ENCODE measurements around the gene MYO7A. TPM values are rescaled to one million over a fixed set of nuclear protein-coding genes. Genes with fewer than 3 reads are reported as not detected.

Gene MYO7A
- total RNA-seq, 1 experiment from 2014 or later, result 2.5 TPM

DNA sequence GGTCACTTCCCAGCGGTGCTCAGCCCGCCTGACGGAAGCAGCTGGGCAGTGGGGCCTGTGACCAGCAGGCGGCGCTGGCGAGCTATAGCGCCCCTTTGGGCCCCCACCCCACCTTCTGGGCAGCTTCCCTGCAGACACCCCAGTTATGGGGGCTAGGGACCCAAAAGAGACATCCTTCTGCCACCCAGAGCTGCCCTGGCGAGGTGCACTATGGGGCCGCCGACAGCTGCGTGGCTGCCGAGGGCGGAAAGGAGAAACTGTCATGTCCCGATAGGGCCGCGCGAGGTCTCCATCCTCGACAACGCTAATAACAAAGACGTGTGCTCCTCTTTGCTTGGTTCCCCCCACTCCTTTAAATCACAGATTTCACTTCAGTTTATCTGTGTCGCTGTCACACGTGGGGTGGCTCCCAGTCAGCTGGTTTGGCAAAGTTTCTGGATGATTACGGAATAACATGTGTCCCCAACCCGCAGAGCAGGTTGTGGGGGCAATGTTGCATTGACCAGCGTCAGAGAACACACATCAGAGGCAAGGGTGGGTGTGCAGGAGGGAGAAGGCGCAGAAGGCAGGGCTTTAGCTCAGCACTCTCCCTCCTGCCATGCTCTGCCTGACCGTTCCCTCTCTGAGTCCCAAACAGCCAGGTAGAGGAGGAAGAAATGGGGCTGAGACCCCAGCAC is 673 bp upstream of the MYO7A start (continued):
- TF ChIP-seq RORB (CRISPR knock-in tag; IDR thresholded peaks at IDR 0.05) (no peak), RELA (CRISPR knock-in tag; IDR thresholded peaks at IDR 0.05; ENCODE audit: borderline replicate concordance) (no peak)
- TF ChIP-seq, protein P1, sequence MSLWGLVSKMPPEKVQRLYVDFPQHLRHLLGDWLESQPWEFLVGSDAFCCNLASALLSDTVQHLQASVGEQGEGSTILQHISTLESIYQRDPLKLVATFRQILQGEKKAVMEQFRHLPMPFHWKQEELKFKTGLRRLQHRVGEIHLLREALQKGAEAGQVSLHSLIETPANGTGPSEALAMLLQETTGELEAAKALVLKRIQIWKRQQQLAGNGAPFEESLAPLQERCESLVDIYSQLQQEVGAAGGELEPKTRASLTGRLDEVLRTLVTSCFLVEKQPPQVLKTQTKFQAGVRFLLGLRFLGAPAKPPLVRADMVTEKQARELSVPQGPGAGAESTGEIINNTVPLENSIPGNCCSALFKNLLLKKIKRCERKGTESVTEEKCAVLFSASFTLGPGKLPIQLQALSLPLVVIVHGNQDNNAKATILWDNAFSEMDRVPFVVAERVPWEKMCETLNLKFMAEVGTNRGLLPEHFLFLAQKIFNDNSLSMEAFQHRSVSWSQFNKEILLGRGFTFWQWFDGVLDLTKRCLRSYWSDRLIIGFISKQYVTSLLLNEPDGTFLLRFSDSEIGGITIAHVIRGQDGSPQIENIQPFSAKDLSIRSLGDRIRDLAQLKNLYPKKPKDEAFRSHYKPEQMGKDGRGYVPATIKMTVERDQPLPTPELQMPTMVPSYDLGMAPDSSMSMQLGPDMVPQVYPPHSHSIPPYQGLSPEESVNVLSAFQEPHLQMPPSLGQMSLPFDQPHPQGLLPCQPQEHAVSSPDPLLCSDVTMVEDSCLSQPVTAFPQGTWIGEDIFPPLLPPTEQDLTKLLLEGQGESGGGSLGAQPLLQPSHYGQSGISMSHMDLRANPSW (CRISPR knock-in tag; conservative IDR thresholded peaks at IDR 0.05; ENCODE audit: low read depth), result no peak
- TF ChIP-seq, protein P2, sequence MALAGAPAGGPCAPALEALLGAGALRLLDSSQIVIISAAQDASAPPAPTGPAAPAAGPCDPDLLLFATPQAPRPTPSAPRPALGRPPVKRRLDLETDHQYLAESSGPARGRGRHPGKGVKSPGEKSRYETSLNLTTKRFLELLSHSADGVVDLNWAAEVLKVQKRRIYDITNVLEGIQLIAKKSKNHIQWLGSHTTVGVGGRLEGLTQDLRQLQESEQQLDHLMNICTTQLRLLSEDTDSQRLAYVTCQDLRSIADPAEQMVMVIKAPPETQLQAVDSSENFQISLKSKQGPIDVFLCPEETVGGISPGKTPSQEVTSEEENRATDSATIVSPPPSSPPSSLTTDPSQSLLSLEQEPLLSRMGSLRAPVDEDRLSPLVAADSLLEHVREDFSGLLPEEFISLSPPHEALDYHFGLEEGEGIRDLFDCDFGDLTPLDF (CRISPR knock-in tag; IDR thresholded peaks at IDR 0.05), result no peak
- TF ChIP-seq, protein P3, sequence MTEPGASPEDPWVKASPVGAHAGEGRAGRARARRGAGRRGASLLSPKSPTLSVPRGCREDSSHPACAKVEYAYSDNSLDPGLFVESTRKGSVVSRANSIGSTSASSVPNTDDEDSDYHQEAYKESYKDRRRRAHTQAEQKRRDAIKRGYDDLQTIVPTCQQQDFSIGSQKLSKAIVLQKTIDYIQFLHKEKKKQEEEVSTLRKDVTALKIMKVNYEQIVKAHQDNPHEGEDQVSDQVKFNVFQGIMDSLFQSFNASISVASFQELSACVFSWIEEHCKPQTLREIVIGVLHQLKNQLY (CRISPR knock-in tag; IDR thresholded peaks at IDR 0.05), result peak; percentile 63; the same call in 1 of the 2 replicates
- TF ChIP-seq, protein P4, sequence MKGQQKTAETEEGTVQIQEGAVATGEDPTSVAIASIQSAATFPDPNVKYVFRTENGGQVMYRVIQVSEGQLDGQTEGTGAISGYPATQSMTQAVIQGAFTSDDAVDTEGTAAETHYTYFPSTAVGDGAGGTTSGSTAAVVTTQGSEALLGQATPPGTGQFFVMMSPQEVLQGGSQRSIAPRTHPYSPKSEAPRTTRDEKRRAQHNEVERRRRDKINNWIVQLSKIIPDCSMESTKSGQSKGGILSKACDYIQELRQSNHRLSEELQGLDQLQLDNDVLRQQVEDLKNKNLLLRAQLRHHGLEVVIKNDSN (CRISPR knock-in tag; IDR thresholded peaks at IDR 0.05), result no peak
- TF ChIP-seq, protein P5, sequence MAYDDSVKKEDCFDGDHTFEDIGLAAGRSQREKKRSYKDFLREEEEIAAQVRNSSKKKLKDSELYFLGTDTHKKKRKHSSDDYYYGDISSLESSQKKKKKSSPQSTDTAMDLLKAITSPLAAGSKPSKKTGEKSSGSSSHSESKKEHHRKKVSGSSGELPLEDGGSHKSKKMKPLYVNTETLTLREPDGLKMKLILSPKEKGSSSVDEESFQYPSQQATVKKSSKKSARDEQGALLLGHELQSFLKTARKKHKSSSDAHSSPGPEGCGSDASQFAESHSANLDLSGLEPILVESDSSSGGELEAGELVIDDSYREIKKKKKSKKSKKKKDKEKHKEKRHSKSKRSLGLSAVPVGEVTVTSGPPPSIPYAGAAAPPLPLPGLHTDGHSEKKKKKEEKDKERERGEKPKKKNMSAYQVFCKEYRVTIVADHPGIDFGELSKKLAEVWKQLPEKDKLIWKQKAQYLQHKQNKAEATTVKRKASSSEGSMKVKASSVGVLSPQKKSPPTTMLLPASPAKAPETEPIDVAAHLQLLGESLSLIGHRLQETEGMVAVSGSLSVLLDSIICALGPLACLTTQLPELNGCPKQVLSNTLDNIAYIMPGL (CRISPR knock-in tag; IDR thresholded peaks at IDR 0.05), result 0 out of 2 replicates have a peak, but pooled peaks have one; percentile 32
- TF ChIP-seq, protein P6, sequence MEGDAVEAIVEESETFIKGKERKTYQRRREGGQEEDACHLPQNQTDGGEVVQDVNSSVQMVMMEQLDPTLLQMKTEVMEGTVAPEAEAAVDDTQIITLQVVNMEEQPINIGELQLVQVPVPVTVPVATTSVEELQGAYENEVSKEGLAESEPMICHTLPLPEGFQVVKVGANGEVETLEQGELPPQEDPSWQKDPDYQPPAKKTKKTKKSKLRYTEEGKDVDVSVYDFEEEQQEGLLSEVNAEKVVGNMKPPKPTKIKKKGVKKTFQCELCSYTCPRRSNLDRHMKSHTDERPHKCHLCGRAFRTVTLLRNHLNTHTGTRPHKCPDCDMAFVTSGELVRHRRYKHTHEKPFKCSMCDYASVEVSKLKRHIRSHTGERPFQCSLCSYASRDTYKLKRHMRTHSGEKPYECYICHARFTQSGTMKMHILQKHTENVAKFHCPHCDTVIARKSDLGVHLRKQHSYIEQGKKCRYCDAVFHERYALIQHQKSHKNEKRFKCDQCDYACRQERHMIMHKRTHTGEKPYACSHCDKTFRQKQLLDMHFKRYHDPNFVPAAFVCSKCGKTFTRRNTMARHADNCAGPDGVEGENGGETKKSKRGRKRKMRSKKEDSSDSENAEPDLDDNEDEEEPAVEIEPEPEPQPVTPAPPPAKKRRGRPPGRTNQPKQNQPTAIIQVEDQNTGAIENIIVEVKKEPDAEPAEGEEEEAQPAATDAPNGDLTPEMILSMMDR (IDR thresholded peaks at IDR 0.05), result peak; percentile 98
- TF ChIP-seq, protein P7, sequence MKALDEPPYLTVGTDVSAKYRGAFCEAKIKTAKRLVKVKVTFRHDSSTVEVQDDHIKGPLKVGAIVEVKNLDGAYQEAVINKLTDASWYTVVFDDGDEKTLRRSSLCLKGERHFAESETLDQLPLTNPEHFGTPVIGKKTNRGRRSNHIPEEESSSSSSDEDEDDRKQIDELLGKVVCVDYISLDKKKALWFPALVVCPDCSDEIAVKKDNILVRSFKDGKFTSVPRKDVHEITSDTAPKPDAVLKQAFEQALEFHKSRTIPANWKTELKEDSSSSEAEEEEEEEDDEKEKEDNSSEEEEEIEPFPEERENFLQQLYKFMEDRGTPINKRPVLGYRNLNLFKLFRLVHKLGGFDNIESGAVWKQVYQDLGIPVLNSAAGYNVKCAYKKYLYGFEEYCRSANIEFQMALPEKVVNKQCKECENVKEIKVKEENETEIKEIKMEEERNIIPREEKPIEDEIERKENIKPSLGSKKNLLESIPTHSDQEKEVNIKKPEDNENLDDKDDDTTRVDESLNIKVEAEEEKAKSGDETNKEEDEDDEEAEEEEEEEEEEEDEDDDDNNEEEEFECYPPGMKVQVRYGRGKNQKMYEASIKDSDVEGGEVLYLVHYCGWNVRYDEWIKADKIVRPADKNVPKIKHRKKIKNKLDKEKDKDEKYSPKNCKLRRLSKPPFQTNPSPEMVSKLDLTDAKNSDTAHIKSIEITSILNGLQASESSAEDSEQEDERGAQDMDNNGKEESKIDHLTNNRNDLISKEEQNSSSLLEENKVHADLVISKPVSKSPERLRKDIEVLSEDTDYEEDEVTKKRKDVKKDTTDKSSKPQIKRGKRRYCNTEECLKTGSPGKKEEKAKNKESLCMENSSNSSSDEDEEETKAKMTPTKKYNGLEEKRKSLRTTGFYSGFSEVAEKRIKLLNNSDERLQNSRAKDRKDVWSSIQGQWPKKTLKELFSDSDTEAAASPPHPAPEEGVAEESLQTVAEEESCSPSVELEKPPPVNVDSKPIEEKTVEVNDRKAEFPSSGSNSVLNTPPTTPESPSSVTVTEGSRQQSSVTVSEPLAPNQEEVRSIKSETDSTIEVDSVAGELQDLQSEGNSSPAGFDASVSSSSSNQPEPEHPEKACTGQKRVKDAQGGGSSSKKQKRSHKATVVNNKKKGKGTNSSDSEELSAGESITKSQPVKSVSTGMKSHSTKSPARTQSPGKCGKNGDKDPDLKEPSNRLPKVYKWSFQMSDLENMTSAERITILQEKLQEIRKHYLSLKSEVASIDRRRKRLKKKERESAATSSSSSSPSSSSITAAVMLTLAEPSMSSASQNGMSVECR (CRISPR knock-in tag; IDR thresholded peaks at IDR 0.05; ENCODE audit: borderline replicate concordance), result no peak
- TF ChIP-seq, protein P8, sequence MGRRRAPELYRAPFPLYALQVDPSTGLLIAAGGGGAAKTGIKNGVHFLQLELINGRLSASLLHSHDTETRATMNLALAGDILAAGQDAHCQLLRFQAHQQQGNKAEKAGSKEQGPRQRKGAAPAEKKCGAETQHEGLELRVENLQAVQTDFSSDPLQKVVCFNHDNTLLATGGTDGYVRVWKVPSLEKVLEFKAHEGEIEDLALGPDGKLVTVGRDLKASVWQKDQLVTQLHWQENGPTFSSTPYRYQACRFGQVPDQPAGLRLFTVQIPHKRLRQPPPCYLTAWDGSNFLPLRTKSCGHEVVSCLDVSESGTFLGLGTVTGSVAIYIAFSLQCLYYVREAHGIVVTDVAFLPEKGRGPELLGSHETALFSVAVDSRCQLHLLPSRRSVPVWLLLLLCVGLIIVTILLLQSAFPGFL (CRISPR knock-in tag; IDR thresholded peaks at IDR 0.05; ENCODE audit: borderline replicate concordance), result no peak
- TF ChIP-seq, protein P9, sequence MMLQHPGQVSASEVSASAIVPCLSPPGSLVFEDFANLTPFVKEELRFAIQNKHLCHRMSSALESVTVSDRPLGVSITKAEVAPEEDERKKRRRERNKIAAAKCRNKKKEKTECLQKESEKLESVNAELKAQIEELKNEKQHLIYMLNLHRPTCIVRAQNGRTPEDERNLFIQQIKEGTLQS (CRISPR knock-in tag; conservative IDR thresholded peaks at IDR 0.05), result no peak
- TF ChIP-seq, protein P10, sequence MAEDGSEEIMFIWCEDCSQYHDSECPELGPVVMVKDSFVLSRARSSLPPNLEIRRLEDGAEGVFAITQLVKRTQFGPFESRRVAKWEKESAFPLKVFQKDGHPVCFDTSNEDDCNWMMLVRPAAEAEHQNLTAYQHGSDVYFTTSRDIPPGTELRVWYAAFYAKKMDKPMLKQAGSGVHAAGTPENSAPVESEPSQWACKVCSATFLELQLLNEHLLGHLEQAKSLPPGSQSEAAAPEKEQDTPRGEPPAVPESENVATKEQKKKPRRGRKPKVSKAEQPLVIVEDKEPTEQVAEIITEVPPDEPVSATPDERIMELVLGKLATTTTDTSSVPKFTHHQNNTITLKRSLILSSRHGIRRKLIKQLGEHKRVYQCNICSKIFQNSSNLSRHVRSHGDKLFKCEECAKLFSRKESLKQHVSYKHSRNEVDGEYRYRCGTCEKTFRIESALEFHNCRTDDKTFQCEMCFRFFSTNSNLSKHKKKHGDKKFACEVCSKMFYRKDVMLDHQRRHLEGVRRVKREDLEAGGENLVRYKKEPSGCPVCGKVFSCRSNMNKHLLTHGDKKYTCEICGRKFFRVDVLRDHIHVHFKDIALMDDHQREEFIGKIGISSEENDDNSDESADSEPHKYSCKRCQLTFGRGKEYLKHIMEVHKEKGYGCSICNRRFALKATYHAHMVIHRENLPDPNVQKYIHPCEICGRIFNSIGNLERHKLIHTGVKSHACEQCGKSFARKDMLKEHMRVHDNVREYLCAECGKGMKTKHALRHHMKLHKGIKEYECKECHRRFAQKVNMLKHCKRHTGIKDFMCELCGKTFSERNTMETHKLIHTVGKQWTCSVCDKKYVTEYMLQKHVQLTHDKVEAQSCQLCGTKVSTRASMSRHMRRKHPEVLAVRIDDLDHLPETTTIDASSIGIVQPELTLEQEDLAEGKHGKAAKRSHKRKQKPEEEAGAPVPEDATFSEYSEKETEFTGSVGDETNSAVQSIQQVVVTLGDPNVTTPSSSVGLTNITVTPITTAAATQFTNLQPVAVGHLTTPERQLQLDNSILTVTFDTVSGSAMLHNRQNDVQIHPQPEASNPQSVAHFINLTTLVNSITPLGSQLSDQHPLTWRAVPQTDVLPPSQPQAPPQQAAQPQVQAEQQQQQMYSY (CRISPR knock-in tag; IDR thresholded peaks at IDR 0.05), result no peak
- TF ChIP-seq, protein P11, sequence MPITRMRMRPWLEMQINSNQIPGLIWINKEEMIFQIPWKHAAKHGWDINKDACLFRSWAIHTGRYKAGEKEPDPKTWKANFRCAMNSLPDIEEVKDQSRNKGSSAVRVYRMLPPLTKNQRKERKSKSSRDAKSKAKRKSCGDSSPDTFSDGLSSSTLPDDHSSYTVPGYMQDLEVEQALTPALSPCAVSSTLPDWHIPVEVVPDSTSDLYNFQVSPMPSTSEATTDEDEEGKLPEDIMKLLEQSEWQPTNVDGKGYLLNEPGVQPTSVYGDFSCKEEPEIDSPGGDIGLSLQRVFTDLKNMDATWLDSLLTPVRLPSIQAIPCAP (CRISPR knock-in tag; IDR thresholded peaks at IDR 0.05), result no peak
- TF ChIP-seq, protein P12, sequence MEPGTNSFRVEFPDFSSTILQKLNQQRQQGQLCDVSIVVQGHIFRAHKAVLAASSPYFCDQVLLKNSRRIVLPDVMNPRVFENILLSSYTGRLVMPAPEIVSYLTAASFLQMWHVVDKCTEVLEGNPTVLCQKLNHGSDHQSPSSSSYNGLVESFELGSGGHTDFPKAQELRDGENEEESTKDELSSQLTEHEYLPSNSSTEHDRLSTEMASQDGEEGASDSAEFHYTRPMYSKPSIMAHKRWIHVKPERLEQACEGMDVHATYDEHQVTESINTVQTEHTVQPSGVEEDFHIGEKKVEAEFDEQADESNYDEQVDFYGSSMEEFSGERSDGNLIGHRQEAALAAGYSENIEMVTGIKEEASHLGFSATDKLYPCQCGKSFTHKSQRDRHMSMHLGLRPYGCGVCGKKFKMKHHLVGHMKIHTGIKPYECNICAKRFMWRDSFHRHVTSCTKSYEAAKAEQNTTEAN (CRISPR knock-in tag; IDR thresholded peaks at IDR 0.05), result no peak
